ENCODE measurements around the gene PTX3. TPM values are rescaled to one million over a fixed set of nuclear protein-coding genes. Genes with fewer than 3 reads are reported as not detected.

PTX3 gene
- 151 and 207 TPM in 2 replicates for total RNA-seq (2014; rRNA removed; shearing (Covaris generic))

DNA sequence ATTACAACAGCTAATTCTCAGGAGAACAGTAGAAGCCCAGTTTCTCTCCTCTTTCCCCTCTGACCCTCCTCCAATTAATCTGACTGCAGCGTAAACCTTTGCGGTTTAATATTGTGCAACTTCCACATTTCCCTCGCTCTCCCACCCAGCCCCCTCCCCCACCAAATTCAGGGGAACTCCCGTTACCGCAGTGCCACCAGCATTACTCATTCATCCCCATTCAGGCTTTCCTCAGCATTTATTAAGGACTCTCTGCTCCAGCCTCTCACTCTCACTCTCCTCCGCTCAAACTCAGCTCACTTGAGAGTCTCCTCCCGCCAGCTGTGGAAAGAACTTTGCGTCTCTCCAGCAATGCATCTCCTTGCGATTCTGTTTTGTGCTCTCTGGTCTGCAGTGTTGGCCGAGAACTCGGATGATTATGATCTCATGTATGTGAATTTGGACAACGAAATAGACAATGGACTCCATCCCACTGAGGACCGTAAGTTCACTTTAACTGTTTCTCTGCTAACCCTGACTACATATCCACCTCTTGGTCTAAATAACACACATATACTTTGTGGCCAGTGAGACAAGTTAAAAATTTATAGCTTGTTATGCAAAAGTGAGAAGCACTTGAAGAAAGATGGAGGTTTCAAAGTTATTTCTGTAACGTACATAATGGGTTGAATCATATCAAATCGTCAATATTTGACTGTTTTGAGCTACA is at the start of gene PTX3:
PTX3 (plus strand) TSS at position 268 of the 709 bp plus-strand sequence; CDS start at position 352, 84 bp downstream.
- DNase-seq (ENCODE audit: low spot score) = peak; percentile 90

DNA sequence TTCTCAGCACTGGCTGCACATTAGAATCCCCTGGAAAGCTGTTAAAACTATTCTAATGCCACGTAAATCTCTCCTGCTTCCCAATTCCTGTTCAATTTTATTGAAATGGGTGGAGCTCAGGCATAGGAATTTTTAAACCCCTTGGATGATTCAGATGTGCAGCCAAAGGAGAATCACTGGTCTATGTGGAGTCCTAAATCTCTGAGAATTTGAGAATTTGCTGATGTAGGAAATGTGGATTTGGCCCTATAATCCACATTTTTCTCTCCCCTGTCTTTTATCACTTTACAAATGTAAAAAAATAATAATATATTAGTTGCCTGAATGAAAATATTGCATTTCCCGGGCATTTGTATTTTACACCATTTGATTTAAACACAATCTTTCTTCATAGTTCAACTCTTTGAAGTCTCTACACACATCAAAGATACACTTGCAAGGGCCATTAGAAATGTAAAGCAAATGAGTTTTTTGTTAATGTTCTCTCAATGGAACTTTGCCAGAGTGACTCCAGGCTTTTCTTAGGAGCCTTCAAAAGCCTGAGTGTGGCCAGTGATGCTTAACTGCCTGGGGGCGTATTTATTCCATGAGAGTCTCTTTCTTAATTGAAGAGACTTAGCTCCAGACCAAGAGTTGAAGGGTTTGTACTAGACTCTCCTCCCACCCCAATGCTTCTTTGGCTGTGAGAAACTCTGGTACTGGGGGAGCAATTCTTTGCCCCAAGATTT is 48.8 kb upstream of the PTX3 start:
- DNase-seq (ENCODE audit: low spot score) = no peak

DNA sequence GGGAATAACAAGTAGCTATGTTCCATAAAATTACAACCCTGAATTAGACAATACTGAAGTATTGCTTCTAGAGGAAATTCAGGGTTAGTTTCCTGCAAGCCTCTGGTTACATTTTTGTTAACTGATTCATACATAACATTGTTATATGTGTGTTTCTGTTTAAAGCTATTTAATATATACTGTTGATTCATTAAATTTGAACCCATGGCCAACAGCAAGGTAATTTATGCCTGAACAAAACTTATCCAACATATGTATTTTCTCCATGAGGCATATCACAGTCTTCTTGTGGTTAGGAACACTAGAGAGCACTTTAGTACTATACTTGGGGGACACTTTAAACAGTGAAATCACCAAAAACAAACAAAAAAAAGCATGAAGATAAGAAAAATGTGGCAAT is 47.7 kb upstream of the PTX3 start:
- DNase-seq (ENCODE audit: low spot score) = no peak

DNA sequence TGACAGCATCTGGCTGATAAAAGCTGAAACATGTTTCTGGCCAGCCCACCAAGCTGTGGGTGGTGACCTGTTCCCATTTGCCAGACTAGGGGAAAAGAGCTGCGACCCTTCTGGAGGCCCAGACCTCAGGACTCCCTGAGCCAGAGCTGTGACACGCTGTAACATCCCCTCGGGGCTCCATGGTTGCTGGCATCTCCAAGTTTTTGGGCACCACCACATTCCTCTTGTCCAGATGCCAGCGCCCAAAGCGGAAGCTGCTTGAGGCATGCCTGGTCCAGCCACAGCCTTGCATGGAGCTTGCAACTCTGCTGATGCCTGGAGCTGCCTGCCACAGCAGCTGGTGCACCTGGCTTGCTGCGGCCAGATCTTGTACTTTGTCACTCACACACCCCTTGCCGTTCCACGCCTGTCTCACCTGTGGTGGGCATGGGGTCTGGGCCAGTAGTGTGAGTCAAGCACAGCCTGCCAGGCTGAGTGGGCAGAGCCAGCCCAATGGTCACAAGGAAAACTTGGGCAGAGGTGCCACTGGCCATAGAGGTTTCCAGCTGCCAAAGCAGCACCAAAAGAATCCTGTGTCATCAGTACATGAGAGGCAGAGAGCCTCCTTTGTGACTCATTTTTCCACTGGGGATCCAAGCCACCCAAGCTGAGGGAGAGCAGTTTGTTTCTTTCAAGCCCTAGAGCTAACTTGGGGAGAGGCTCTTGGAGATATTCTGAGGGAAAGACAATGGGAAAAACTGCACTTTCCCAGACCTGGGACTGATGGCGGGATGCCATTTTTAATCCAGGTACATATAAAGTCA is 45.7 kb upstream of the PTX3 start:
- DNase-seq (ENCODE audit: low spot score) = no peak

DNA sequence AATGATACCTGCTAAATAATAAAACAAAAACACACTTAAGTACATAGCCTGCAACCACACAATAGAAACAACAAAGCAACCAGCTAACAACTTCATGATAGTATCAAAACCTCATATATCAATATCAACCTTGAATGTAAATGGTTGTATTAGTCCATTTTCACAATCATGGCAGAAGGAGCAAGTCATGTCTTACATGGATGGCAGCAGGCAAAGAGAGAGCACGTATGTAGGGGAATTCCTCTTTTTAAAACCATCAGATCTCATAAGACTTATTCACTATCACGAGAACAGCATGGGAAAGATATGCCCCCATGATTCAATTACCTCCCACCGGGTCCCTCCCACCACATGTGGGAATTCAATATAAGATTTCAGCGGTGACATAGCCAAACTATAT is 44.5 kb upstream of the PTX3 start:
- no peak for DNase-seq (ENCODE audit: low spot score)

DNA sequence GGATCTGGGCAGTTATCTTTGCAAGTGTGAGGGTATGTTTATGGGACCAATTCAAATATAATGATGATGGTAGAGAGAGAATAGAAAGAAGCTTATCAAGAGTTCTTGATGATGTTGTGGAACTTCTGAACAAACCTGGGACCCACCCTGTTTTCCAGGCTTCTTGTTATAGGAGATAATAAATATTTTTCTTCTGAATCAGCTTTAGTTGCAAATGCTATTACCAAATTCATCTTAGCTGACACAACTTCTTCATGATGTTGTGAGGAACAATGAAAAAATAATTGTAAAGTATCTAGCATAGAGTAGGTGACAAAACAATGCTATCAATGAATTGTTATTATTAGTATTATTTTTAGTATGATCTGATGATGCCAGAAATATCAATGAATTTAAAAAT is 43.5 kb upstream of the PTX3 start:
- DNase-seq (ENCODE audit: low spot score) = peak; percentile 10

DNA sequence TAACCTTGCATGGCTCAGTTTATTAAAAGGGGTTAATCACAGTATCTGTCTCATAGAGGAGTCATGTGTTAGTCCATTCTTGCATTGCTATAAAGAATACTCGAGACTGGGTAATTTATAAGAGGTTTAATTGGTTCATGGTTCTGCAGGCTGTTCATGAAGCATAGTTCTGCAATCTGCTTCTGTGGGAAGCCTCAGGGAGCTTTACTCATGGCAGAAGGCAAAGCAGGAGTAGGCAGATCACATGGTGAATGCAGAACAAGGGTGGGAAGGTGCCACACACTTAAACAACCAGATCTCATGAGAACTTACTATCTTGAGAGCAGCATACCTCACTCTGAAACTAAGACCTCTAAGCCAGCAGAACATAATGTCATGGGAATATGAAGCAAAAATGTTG is 42.2 kb upstream of the PTX3 start:
- no peak for DNase-seq (ENCODE audit: low spot score)

DNA sequence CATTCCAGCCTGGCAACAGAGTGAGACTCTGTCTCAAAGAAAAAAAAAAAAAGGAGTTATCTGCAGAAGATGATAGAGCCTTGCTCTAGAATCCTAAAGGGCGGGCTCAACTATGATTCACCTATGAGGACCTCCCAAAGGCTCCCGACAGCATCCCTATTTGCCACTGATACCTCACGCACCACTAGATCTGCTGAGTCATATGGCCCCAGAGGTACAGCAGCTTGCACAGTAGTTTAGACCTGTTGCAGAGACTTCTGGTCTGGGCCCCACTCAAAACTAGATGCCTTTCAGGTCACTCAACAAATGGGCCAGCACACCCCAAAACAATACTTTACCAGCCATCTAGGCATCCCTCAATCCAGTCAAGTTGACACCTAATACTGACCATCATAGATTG is 38.1 kb upstream of the PTX3 start:
- DNase-seq (ENCODE audit: low spot score) = no peak

DNA sequence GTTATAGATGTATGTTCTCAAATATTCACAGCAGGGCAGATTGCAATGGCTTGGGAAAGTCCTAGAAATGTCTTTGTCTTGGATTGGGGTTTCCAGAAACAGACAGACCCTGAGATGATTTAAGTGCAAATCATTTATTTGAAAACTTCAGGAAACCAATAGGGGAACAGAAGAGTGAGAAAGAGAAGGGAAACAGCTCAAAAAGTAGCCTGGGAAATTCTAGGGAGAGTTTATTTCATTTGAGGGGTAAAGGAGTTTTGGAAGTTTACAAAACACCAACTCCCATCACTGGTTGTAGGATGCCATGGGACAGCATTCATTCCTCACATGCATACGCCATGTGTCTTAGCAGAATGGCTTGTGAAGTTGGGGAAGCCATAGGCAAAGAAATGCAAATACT is 32.3 kb upstream of the PTX3 start:
- DNase-seq (ENCODE audit: low spot score) = no peak

DNA sequence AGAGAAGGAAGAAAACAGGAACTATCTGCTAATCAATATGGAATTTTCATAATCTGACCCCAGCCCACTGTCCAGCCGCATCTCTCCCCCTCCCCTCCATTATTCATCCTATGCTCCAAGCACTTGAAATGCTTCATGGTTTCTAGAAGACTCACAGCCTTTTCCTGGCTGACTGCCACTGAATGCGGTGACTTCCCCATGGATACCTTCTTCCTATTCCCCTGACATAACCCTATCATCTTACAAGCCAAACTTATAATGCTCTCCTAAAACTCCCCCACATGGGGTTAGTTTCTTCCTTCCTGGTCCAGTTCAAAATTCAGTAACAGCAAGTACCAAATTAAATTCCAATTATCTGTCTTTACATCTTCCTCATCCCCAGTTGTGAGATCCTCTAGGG is 31.2 kb upstream of the PTX3 start:
- DNase-seq (ENCODE audit: low spot score) = no peak

DNA sequence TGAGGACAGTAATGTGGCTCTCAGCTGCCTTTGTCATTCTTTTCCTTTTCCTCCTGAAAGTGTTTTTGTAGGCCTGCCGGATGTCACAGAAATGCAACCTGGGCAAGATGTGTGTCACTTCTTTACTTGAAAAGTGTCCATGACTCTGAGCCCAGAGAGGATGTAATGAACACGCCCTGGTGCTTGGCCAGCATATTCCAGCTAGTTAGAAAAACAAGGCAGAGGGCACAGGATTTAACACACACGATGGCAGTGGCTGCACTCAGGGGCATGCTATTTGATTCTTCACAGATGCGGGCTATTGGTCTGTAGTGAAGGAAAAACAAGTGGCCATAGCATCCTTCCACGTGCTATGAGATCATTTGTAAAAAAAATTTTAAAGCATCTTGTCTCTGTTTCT is 30.3 kb upstream of the PTX3 start:
- DNase-seq (ENCODE audit: low spot score) = no peak

DNA sequence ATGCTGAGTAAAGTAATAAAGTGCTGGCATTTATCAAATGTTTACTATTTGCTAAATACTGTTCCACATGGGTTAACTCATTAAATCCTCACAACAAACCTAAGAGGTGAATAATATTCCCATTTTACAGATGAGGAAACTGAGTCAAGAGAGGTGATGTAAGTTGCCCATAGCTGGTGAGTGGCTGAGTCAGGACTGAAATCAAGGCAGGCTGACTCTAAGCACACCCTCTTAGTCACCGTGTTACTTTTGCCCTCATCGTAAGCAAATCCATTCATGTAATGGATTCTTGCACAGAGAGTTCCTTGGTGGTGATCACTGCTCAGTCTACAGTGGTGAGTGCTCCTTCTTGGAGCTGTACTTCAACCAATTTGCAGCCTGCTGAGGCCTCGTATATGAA is 28.9 kb upstream of the PTX3 start:
- DNase-seq (ENCODE audit: low spot score) = no peak

DNA sequence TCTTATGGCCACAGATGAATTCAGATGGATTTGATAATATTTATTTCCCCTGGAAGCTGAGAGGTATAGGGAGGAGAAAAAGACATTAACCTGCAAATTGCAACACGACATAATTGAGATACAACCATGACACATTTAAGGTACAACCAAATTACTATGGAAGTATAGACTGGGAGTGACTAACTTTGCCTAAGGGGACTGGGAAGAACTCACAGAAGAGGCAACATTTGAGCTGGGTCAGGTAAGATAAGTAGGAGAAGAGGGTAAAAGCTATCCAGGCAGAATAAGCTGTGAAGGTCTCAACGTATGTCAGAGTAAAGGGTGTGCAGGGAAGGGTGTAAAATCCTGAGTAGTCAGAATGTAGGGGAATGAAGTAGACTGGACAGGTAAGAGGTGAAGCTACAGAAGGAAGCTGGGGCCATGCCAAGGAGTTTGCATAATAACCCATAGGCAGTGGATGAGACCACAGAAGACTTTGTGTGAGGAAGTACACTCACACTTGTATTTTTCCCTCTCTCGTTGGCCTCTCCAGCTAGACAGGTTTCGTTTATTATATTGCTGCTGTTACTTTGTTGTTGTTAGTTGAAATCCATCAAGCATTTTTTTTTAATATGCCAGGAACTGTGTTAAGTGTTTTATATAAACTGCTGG is 28.0 kb upstream of the PTX3 start:
- DNase-seq (ENCODE audit: low spot score) = no peak

DNA sequence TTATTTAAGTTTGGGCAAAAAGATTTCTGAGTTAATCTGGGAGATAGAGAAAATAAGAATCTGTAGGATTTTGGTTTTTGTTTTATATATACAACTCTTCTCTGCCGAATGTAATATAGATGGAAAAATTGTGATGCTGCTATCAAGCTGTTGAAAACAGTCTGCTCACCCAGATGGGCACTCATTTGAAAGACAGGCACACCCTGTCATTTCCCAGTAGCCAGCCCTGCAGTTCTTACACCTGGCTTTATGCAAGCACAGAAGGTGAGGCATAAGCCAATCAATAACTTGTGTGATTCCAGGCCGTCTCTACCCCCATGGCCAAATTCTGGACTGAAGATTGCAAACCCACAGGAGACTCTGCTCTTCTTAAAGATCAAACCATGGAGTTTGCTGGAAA is 27.1 kb upstream of the PTX3 start:
- DNase-seq (ENCODE audit: low spot score) = no peak

DNA sequence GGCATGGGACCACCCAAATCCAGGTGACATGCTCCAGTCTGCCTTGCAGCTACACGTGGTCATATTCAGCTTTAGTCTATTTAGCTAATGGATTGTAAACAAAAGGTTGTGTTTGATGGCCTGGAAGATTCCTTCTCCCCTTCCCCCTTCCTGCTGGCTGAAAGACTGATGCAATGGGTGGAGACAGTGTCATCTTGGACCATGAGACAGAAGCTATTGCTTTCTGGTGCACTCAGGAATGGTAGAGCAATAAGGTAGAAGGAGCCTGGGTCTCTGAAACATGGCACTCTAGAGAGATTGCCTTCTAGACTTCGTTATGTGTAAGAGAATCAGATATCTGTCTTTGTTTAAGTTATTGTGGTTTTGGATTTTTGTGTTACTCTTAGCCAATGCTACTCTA is 25.7 kb upstream of the PTX3 start:
- no peak for DNase-seq (ENCODE audit: low spot score)

DNA sequence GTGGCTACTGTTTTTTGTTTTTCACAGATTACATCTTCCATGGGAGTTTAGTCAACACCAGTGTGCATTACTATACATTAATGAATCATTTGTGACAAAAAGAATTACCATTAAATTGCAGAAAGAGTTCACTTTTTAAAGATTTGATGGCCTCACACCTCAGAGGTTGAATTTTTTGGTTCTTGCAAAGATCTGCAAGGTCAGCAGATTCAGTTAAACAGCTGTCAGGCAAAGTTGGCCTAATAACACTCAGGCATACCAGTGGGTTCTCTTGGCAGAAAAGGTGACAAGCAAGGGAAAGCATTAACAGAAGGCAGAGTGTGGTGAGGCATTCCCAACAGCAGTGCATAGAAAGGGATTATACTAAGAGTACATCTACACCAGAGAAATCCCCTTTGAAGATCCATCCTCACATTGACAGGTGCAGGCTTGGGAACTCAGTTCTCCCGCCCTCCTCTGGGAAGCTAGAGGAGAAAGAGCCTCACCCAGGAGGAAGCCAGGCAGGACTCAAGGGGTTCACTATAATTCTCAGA is 24.3 kb upstream of the PTX3 start:
- no peak for DNase-seq (ENCODE audit: low spot score)

DNA sequence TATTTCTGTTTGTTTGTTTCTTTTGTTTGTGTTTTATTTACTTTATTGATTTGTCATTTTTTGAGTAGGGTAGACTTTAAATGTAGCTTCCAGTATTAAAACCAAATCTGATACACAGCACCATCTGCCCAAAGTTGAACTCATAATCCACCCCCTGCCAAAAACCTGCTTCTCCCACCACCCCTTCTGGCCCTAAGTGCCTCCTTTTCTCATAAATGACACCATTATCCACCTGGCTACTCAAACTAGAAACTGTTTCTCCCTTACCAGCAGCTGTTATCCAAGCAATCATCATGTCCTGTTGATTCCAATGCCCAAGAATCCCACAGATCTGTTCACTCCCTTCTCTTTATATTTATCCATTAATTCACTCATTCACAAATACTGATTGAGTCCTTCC is 21.8 kb upstream of the PTX3 start:
- DNase-seq (ENCODE audit: low spot score) = no peak

DNA sequence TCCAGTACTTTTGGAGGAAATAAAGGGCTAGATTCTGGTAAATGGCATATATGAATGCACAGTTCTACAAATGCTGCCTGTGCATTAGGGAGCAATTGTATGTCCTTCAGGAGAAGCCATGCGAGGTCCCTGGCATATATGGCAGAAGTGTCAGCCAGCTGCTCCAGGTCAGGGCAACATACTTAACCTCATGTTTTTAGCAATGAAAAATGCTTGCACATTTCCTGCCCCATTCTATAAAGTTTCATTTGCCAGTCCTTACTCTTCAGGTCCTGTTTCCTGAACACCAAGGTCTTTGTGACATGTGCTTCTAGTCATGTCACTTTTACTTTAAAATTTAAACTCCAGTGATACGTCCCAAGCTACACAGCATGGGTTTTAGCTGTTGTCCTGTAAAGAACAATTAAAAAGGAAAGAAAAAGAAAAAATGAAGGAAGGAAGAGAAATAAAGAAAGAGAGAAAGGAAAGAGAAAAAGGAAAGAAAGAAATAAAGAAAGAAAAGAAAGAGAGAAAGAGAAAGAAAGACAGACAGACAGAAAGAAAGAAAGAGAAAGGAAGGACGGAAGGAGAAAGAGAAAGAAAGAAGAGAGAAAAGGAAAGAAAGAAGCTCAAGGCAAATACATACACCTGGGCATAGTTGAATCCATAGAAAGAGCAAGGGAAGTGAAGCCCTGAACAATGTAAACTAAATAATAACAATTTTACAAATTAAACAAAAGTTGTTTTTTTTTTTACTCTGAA is 20.1 kb upstream of the PTX3 start:
- DNase-seq (ENCODE audit: low spot score) = no peak

DNA sequence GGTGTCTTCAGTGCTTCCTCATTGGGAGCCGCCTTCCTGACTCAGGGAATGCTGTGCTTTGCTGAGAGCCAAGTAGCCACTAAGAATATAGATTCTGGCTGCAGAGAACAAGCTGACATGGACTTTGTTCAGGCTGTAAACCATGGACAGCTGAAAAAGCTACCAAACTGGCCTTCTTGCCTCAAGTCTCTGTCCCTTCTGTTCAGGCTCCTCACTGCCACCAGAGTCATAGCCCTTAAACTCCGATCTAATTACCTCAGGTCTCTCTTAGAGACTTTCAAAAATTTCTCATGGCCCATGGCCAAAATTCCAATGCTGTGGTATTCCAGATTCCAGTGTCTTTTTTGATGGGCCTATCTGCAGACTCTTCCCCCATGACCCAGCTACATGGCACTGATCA is 19.4 kb upstream of the PTX3 start:
- DNase-seq (ENCODE audit: low spot score) = peak; percentile 50

DNA sequence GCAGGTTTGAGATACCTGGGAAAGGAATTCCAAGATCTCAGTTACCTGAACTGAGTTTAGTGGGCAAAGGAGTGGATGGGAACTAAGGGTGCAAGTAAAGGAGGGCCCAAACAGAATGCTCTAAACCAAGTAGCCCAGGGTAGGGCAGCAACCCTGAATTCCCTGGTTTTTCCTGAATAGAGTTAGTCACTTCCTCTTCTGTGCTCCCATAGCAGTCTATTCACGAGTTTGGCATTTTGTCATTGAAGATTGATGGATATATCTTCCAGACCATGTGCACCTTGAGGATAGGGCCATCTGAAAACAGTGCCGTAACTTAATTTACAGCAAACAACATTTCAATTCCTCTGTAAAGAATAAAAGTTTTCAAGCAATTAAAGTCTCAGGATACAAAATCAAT is 18.5 kb upstream of the PTX3 start:
- peak; percentile 46 for DNase-seq (ENCODE audit: low spot score)

DNA sequence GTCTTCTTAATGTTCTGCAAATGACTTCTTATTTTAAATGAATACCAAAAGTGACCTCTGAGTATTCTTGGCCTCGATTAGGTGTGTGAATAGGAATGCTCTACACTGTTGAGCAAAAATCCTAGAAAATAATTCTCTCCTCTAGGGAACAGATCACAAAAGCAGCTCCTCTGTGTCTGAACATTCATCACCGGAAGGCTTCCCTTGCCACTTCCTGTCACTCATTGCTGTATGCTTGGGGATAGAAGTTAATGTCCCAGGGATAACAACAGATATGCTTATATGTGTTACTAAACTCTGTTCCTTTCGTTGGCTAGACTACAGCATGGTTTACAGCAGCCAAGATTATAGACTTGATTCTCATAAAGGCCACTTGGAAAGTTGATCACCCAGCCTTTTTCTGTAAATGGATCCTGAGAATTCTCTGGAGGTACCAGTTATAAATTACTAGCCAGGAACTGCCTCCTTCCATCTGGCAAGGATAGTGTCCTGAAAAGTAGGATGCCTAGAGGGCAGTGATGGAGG is 16.0 kb upstream of the PTX3 start:
- no peak for DNase-seq (ENCODE audit: low spot score)

All from A172 (cell line).